Raji (cell line): ENCODE results near the gene FOXA1.

Experiments used
- POLR2A ChIP-seq: IDR thresholded peaks from 2 replicates; pipeline ENCODE4 v1.6.1; 2011; ENCODE audit warnings: low read depth, low read length, control low read depth; ENCODE audit not compliant: insufficient read depth

FOXA1 gene

GRCh38 chr14:37595809-37596621, 966 bp upstream of the FOXA1 start:
- TF ChIP-seq POLR2A: no peak

GRCh38 chr14:37594238-37594970, 645 bp downstream of the FOXA1 start:
- no peak for TF ChIP-seq POLR2A

- TF ChIP-seq POLR2A: no peak
Measured at GRCh38 chr14:37593511-37594237, 1.4 kb downstream of the FOXA1 start.

GRCh38 chr14:37592482-37593408, 2.3 kb downstream of the FOXA1 start:
- no peak for TF ChIP-seq POLR2A

GRCh38 chr14:37591941-37592481, 3.0 kb downstream of the FOXA1 start:
- TF ChIP-seq POLR2A: no peak

- no peak for TF ChIP-seq POLR2A
Measured at GRCh38 chr14:37591311-37591940, 3.6 kb downstream of the FOXA1 start.

GRCh38 chr14:37590428-37591139, 4.5 kb downstream of the FOXA1 start:
- no peak for TF ChIP-seq POLR2A

GRCh38 chr14:37589715-37590427, 5.2 kb downstream of the FOXA1 start:
- TF ChIP-seq POLR2A: no peak

GRCh38 chr14:37588956-37589714, 5.9 kb downstream of the FOXA1 start:
- TF ChIP-seq POLR2A: no peak

GRCh38 chr14:37588667-37588955, 6.4 kb downstream of the FOXA1 start:
- TF ChIP-seq POLR2A: no peak

- no peak for TF ChIP-seq POLR2A
Measured at GRCh38 chr14:37587881-37588666, 7.0 kb downstream of the FOXA1 start.
